ENCODE measurements around the gene ACAD8. TPM values are rescaled to one million over a fixed set of nuclear protein-coding genes. Genes with fewer than 3 reads are reported as not detected.
A peak's percentile ranks its signal among the peaks of the same experiment; 100 is the strongest.

Gene ACAD8
- total RNA-seq, 1 donor from 2014 or later, result 17.9 TPM

DNA sequence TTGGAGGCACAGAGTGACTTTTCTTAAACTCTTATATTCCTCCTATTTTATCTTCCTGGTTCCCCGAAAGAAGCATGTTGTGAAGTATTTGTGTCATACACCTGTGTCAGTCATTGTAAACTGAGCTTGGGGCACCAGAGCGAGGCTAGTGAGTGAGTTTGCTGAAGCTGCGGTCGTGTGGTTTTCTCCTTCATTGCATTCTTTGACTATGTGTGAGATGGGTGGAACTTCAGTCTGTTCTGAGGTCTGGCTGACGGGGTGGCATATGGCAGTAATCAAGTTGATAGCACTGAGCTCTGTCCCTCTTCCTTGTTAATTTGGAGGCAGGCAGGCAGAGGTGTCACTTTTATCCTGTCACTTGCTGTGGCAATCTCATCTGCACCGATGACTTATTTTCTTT, 24.7 kb upstream of the ACAD8 start:
- TF ChIP-seq, protein P1, sequence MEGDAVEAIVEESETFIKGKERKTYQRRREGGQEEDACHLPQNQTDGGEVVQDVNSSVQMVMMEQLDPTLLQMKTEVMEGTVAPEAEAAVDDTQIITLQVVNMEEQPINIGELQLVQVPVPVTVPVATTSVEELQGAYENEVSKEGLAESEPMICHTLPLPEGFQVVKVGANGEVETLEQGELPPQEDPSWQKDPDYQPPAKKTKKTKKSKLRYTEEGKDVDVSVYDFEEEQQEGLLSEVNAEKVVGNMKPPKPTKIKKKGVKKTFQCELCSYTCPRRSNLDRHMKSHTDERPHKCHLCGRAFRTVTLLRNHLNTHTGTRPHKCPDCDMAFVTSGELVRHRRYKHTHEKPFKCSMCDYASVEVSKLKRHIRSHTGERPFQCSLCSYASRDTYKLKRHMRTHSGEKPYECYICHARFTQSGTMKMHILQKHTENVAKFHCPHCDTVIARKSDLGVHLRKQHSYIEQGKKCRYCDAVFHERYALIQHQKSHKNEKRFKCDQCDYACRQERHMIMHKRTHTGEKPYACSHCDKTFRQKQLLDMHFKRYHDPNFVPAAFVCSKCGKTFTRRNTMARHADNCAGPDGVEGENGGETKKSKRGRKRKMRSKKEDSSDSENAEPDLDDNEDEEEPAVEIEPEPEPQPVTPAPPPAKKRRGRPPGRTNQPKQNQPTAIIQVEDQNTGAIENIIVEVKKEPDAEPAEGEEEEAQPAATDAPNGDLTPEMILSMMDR (IDR thresholded peaks at IDR 0.05; ENCODE audit: insufficient read depth, low read length, severe bottlenecking), result no peak
- H3K27me3 ChIP-seq (ENCODE audit: control insufficient read depth, insufficient read depth, low read length), result no peaks in the 10 kb centered on the region
- H3K4me3 ChIP-seq (ENCODE audit: low read depth, low read length), result no peak overlapping the region
- FAIRE-seq (no peak), DNase-seq (ENCODE audit: low read depth) (no peak)
- H3K36me3 ChIP-seq (ENCODE audit: control insufficient read depth, insufficient read depth, low read length), result no peaks in the 10 kb centered on the region

DNA sequence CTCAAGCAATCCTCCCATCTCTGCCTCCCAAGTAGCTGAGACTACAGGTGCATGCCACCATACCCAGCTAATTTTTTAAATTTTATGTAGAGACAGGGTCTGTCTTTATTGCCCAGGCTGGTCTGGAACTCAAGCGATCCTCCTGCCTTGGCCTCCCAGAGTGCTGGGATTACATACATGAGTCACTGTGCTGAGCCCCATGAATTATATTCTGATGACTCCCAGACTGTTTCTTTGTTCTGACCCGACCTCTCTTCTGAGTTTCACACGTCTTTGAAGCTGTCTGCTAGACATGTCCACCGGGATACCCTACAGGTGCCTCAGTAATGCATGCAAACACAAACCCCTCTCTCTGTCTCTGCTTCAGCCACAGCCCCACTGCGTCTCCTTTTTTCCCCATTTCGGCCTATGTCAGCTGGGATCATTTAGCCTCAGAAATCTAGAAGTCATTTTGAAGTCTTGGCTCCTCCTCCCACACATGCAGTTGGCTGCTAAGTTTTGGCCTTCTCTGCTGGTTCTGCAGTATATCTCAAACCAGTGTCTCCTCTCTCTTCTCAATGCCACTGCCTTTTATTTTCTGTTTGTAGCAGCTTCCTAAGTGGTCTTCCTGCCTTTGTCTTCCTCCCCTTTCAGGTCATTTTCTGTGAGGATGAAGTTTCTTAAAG, 24.1 kb upstream of the ACAD8 start:
- no peaks in the 10 kb centered on the region for H3K27me3 ChIP-seq (ENCODE audit: control insufficient read depth, insufficient read depth, low read length)
- peak; percentile 25 for DNase-seq (ENCODE audit: low read depth)
- TF ChIP-seq, protein P1 (IDR thresholded peaks at IDR 0.05; ENCODE audit: insufficient read depth, low read length, severe bottlenecking), result no peak
- FAIRE-seq, result no peak
- H3K4me3 ChIP-seq (ENCODE audit: low read depth, low read length), result no peak overlapping the region
- no peaks in the 10 kb centered on the region for H3K36me3 ChIP-seq (ENCODE audit: control insufficient read depth, insufficient read depth, low read length)

DNA sequence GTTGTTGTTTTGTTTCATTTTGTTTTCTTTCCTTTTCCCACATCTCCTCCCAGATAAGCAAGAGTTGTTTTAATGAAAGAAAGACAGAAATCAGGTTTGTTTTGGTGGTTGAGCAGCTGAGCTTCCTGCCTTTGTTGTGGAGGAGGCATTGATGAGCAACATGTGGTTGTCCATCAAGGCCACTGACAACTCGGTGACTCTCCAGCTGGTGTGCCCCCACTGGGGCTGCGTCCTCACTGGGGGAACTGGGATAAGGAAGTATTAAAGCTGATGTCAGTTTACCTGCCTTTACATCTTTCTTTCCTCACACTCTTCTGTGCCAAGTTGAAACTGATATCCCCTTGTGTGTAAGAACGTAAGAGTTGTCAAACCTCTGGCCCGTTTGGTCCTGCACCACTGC, 23.0 kb upstream of the ACAD8 start:
- no peak overlapping the region for H3K4me3 ChIP-seq (ENCODE audit: low read depth, low read length)
- H3K27me3 ChIP-seq (ENCODE audit: control insufficient read depth, insufficient read depth, low read length), result no peaks in the 10 kb centered on the region
- no peak for DNase-seq (ENCODE audit: low read depth)
- TF ChIP-seq, protein P1 (IDR thresholded peaks at IDR 0.05; ENCODE audit: insufficient read depth, low read length, severe bottlenecking), result no peak
- no peak for FAIRE-seq
- no peaks in the 10 kb centered on the region for H3K36me3 ChIP-seq (ENCODE audit: control insufficient read depth, insufficient read depth, low read length)

DNA sequence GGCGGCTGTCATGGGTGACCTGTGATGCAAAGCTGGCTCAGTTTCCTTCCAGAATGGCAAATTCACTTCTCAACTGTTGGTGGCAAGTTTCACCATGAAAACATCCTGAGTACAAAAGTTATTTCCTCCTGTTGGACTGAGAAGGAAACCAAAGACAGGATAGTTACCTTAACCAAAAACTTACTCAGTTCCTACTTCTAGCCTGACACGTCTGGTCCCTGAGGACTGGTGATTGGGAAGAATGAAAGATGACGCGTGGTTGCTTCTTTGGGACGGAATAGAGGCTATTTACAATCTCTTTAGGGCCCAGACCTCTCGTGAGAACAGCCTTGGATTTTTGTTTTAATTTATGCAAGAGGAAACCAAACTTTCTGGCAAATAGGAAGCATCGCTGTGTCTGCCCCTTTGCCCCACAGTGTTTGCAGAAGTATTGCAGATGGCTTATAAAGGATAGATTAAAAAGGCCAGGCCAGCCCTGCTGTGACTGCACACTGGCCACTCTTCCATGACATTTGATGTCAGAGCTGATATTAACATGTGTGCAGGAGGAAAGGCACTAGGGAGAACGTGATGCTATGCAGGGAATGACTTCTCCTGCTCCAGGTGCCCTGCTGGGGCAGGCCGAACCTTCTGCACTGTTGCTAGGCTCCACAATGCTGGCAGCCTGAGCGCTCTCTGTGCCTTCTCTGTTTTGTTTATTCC, 21.3 kb upstream of the ACAD8 start:
- no peak for DNase-seq (ENCODE audit: low read depth)
- TF ChIP-seq, protein P1 (IDR thresholded peaks at IDR 0.05; ENCODE audit: insufficient read depth, low read length, severe bottlenecking), result no peak
- Histone ChIP-seq H3K36me3 (ENCODE audit: control insufficient read depth, insufficient read depth, low read length) (no peaks in the 10 kb centered on the region), H3K4me3 (ENCODE audit: low read depth, low read length) (no peak overlapping the region), H3K27me3 (ENCODE audit: control insufficient read depth, insufficient read depth, low read length) (no peaks in the 10 kb centered on the region)
- FAIRE-seq, result no peak

DNA sequence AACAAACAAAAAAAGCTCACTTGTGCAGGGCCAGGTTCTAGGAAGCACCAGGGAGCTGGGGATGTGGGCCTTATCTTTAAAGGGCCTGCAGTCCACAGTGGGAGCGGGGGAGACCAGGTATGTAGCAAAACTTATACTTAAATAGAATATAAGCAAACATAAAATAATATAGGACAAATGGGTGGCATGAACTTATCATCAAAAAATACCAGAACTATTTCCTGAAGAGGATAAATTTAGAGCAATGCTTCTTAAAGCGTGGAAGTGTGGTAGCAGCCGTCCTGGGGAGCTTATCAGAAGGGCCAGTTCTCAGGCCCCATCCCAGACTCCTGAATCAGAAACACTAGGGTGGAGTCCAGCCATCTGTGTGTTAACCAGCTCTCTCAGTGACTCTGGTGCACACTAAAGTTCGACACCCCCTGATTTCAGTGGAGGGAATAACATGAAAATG, 19.6 kb upstream of the ACAD8 start:
- no peaks in the 10 kb centered on the region for H3K36me3 ChIP-seq (ENCODE audit: control insufficient read depth, insufficient read depth, low read length)
- FAIRE-seq, result no peak
- TF ChIP-seq, protein P1 (IDR thresholded peaks at IDR 0.05; ENCODE audit: insufficient read depth, low read length, severe bottlenecking), result no peak

More for the DNA sequence above, 19.6 kb upstream of the ACAD8 start:
- no peak overlapping the region for H3K4me3 ChIP-seq (ENCODE audit: low read depth, low read length)
- DNase-seq (ENCODE audit: low read depth), result no peak
- no peaks in the 10 kb centered on the region for H3K27me3 ChIP-seq (ENCODE audit: control insufficient read depth, insufficient read depth, low read length)
